ENCODE data around the gene PASK.
A peak's percentile ranks its signal among the peaks of the same experiment; 100 is the strongest.
"Not testable (repeated sequence)": the region's sequence is repeated elsewhere in the genome, so short reads cannot be mapped to it uniquely, and the experiment has no call there.

The PASK gene

GRCh38 chr2:241107031-241107783 lies 42.1 kb downstream of the PASK start:
- no peak for DNase-seq

GRCh38 chr2:241105641-241106040 lies 43.6 kb downstream of the PASK start:
- no peak for DNase-seq

GRCh38 chr2:241104611-241105010 lies 44.7 kb downstream of the PASK start:
- DNase-seq, result not testable (repeated sequence)

GRCh38 chr2:241103176-241103595 lies 46.1 kb downstream of the PASK start:
- DNase-seq, result no peak

- DNase-seq, result peak; percentile 27 to 90 (median 75)
Observed at GRCh38 chr2:241102239-241102803, 47.0 kb downstream of the PASK start, which contains the start of gene MTERF4. Gene MTERF4 (minus strand): TSS chr2:241102287. CDS start chr2:241102273, 14 bp downstream.

GRCh38 chr2:241099246-241099645 lies 50.0 kb downstream of the PASK start:
- no peak for DNase-seq

GRCh38 chr2:241096979-241097378 lies 52.3 kb downstream of the PASK start:
- no peak for DNase-seq

- DNase-seq, result no peak
Observed at GRCh38 chr2:241095594-241096290, 53.5 kb downstream of the PASK start.

- DNase-seq, result no peak
Observed at GRCh38 chr2:241094924-241095420, 54.3 kb downstream of the PASK start.

GRCh38 chr2:241094172-241094571 lies 55.1 kb downstream of the PASK start:
- no peak for DNase-seq

- DNase-seq, result not testable (repeated sequence)
Observed at GRCh38 chr2:241093133-241093781, 56.0 kb downstream of the PASK start.

- peak in 1 of 51 donors; percentile 7 for DNase-seq
Observed at GRCh38 chr2:241092677-241093076, 56.6 kb downstream of the PASK start.

GRCh38 chr2:241091734-241092445 lies 57.4 kb downstream of the PASK start:
- DNase-seq, result no peak

GRCh38 chr2:241091201-241091600 lies 58.1 kb downstream of the PASK start:
- DNase-seq, result peak in 1 of 51 donors; percentile 18

GRCh38 chr2:241088791-241089732 lies 60.2 kb downstream of the PASK start:
- no peak for DNase-seq

GRCh38 chr2:241088376-241088775 lies 60.9 kb downstream of the PASK start:
- DNase-seq, result no peak

- peak in 1 of 51 donors; percentile 22 for DNase-seq
Observed at GRCh38 chr2:241087420-241088268, 61.6 kb downstream of the PASK start.

- DNase-seq, result no peak
Observed at GRCh38 chr2:241084856-241085444, 64.3 kb downstream of the PASK start.

- no peak for DNase-seq
Observed at GRCh38 chr2:241083091-241083415, 66.2 kb downstream of the PASK start.

Measured in hypothalamus (tissue), 51 donors.